Measurements from ENCODE around the gene PLPP6. TPM values are rescaled to one million over a fixed set of nuclear protein-coding genes. Genes with fewer than 3 reads are reported as not detected.
A peak's percentile ranks its signal among the peaks of the same experiment; 100 is the strongest.

The PLPP6 gene
- total and polyA plus RNA-seq, 2 of the 13 experiments (the other 11 are each of a cell fraction or from before 2014, with no cell fraction given), result 12.1 to 15.5 TPM

DNA sequence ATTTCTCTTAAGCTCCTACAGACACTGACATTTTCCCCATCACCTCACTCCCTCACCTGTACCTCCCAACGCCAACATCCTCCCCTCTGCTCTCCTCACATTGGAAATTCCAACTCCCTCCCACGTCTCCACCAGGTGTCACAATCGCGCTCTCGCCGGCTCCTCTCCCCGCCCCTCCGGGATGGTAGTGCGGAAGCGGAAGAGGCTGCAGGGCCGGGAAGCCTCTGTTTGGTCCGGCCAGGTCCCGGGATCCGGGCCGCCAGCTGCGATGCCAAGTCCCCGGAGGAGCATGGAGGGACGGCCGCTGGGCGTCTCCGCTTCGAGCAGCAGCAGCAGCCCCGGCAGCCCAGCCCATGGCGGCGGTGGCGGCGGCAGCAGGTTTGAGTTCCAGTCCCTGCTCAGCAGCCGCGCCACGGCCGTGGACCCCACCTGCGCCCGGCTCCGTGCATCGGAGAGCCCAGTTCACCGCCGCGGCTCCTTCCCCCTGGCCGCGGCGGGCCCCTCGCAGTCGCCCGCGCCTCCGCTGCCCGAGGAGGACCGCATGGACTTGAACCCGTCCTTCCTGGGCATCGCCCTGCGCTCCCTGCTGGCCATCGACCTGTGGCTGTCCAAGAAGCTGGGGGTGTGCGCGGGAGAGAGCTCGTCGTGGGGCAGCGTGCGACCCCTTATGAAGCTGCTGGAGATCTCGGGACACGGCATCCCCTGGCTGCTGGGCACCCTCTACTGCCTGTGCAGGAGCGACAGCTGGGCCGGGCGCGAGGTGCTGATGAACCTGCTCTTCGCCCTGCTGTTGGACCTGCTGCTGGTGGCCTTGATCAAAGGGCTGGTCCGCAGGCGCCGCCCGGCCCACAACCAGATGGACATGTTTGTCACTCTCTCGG lies at the start of gene PLPP6 (continued):
- TF ChIP-seq RNF2 (conservative IDR thresholded peaks at IDR 0.05; ENCODE audit: low read depth) (no peak), NFKBIZ (CRISPR knock-in tag; IDR thresholded peaks at IDR 0.05) (peak; percentile 63; the same call in 1 of the 2 replicates), NBN (conservative IDR thresholded peaks at IDR 0.05) (no peak), DNMT1 (CRISPR knock-in tag; IDR thresholded peaks at IDR 0.05) (no peak; the same call in 1 of the 2 replicates), ZKSCAN1 (IDR thresholded peaks at IDR 0.05; ENCODE audit: low read length) (no peak), CCAR2 (optimal IDR thresholded peaks at IDR 0.05; ENCODE audit: low read depth, low read length) (no peak), PAX8 (CRISPR knock-in tag; IDR thresholded peaks at IDR 0.05; ENCODE audit: borderline replicate concordance) (no peak), ZNF44 (CRISPR knock-in tag; IDR thresholded peaks at IDR 0.05) (peak; percentile 42), TBX2 (CRISPR knock-in tag; IDR thresholded peaks at IDR 0.05; ENCODE audit: borderline replicate concordance) (peak; percentile 80), NPAS2 (CRISPR knock-in tag; IDR thresholded peaks at IDR 0.05; ENCODE audit: borderline replicate concordance) (no peak), SOX13 (IDR thresholded peaks at IDR 0.05) (no peak), SOX13 (CRISPR knock-in tag; conservative IDR thresholded peaks at IDR 0.05 in 1 of 2, IDR thresholded peaks at IDR 0.05 in 1 of 2) (peak in 1 of 2 experiments; percentile 23; a peak in 1 of 4 replicates), ZNF331 (CRISPR knock-in tag; IDR thresholded peaks at IDR 0.05) (peak; percentile 45; the same call in 1 of the 2 replicates), MIER2 (CRISPR knock-in tag; IDR thresholded peaks at IDR 0.05) (0 out of 2 replicates have a peak, but pooled peaks have one; percentile 22), HNF4A (CRISPR knock-in tag; IDR thresholded peaks at IDR 0.05) (peak; percentile 82)
- TF ChIP-seq, protein P1, sequence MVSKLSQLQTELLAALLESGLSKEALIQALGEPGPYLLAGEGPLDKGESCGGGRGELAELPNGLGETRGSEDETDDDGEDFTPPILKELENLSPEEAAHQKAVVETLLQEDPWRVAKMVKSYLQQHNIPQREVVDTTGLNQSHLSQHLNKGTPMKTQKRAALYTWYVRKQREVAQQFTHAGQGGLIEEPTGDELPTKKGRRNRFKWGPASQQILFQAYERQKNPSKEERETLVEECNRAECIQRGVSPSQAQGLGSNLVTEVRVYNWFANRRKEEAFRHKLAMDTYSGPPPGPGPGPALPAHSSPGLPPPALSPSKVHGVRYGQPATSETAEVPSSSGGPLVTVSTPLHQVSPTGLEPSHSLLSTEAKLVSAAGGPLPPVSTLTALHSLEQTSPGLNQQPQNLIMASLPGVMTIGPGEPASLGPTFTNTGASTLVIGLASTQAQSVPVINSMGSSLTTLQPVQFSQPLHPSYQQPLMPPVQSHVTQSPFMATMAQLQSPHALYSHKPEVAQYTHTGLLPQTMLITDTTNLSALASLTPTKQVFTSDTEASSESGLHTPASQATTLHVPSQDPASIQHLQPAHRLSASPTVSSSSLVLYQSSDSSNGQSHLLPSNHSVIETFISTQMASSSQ (IDR thresholded peaks at IDR 0.05; ENCODE audit: low read depth), result no peak
- TF ChIP-seq, protein P1 (CRISPR knock-in tag; IDR thresholded peaks at IDR 0.05; ENCODE audit: borderline replicate concordance), result peak; percentile 37; the same call in 1 of the 2 replicates
- TF ChIP-seq, protein P2, sequence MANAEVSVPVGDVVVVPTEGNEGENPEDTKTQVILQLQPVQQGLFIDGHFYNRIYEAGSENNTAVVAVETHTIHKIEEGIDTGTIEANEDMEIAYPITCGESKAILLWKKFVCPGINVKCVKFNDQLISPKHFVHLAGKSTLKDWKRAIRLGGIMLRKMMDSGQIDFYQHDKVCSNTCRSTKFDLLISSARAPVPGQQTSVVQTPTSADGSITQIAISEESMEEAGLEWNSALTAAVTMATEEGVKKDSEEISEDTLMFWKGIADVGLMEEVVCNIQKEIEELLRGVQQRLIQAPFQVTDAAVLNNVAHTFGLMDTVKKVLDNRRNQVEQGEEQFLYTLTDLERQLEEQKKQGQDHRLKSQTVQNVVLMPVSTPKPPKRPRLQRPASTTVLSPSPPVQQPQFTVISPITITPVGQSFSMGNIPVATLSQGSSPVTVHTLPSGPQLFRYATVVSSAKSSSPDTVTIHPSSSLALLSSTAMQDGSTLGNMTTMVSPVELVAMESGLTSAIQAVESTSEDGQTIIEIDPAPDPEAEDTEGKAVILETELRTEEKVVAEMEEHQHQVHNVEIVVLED (CRISPR knock-in tag; IDR thresholded peaks at IDR 0.05; ENCODE audit: borderline replicate concordance), result peak; percentile 66
- TF ChIP-seq, protein P3, sequence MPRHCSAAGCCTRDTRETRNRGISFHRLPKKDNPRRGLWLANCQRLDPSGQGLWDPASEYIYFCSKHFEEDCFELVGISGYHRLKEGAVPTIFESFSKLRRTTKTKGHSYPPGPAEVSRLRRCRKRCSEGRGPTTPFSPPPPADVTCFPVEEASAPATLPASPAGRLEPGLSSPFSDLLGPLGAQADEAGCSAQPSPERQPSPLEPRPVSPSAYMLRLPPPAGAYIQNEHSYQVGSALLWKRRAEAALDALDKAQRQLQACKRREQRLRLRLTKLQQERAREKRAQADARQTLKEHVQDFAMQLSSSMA (CRISPR knock-in tag; IDR thresholded peaks at IDR 0.05), result peak; percentile 37; the same call in 1 of the 2 replicates
- TF ChIP-seq, protein P4, sequence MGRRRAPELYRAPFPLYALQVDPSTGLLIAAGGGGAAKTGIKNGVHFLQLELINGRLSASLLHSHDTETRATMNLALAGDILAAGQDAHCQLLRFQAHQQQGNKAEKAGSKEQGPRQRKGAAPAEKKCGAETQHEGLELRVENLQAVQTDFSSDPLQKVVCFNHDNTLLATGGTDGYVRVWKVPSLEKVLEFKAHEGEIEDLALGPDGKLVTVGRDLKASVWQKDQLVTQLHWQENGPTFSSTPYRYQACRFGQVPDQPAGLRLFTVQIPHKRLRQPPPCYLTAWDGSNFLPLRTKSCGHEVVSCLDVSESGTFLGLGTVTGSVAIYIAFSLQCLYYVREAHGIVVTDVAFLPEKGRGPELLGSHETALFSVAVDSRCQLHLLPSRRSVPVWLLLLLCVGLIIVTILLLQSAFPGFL (CRISPR knock-in tag; IDR thresholded peaks at IDR 0.05), result peak; percentile 35; the same call in 1 of the 2 replicates
- TF ChIP-seq, protein P5, sequence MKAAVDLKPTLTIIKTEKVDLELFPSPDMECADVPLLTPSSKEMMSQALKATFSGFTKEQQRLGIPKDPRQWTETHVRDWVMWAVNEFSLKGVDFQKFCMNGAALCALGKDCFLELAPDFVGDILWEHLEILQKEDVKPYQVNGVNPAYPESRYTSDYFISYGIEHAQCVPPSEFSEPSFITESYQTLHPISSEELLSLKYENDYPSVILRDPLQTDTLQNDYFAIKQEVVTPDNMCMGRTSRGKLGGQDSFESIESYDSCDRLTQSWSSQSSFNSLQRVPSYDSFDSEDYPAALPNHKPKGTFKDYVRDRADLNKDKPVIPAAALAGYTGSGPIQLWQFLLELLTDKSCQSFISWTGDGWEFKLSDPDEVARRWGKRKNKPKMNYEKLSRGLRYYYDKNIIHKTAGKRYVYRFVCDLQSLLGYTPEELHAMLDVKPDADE (CRISPR knock-in tag; IDR thresholded peaks at IDR 0.05), result peak; percentile 89

Data from HepG2 (cell line).